Measurements from ENCODE around the gene RAB8B. TPM values are rescaled to one million over a fixed set of nuclear protein-coding genes. Genes with fewer than 3 reads are reported as not detected.

Gene RAB8B
- total RNA-seq, 1 experiment from 2014 or later: 18.2 TPM

DNA sequence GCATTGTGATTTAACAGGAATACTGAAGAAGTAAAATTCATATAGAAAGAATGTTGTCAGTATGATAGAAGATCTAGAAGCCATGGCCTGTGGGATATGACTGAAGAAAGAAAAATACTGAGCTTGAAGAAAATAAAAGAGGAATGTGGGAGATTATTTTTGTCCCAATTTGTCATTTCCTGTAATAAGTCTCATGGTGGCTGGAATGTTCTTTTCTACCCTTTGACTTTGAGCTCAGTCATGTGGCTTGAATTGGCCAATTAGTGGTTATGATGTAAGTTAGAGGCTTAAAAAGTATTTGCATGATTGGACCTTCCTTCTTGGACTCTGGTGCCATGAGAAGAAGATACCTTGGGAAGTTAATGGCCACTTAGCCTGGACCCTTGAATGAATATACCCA lies 102.1 kb downstream of the RAB8B start:
- no peak overlapping the region for H3K27ac Mint-ChIP-seq (ENCODE audit: unreplicated experiment)
- Histone ChIP-seq H3K9me3 (no peaks in the 10 kb centered on the region), H3K36me3 (ENCODE audit: control insufficient read depth, insufficient read depth, low read length) (no peaks in the 10 kb centered on the region; the same call in 1 of the 2 replicates), H3K4me1 (no peaks in the 10 kb centered on the region), H3K4me3 (ENCODE audit: low read depth, low read length) (no peak overlapping the region), H3K27me3 (replicated peaks; ENCODE audit: control insufficient read depth, insufficient read depth, low read length) (no peaks in the 10 kb centered on the region)
- no TSS peak for BruUV-seq (replicated peaks)
- DNase-seq: no peak
- TF ChIP-seq, protein P1, sequence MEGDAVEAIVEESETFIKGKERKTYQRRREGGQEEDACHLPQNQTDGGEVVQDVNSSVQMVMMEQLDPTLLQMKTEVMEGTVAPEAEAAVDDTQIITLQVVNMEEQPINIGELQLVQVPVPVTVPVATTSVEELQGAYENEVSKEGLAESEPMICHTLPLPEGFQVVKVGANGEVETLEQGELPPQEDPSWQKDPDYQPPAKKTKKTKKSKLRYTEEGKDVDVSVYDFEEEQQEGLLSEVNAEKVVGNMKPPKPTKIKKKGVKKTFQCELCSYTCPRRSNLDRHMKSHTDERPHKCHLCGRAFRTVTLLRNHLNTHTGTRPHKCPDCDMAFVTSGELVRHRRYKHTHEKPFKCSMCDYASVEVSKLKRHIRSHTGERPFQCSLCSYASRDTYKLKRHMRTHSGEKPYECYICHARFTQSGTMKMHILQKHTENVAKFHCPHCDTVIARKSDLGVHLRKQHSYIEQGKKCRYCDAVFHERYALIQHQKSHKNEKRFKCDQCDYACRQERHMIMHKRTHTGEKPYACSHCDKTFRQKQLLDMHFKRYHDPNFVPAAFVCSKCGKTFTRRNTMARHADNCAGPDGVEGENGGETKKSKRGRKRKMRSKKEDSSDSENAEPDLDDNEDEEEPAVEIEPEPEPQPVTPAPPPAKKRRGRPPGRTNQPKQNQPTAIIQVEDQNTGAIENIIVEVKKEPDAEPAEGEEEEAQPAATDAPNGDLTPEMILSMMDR (IDR thresholded peaks at IDR 0.05; ENCODE audit: insufficient read depth in 1 of 2, low read depth in 1 of 2, low read length in 1 of 2, severe bottlenecking in 1 of 2, unreplicated experiment in 1 of 2): no peak
- intact Hi-C loops (cut with micrococcal nuclease; ENCODE audit: unreplicated experiment): no loop called here
- CTCF ChIA-PET: interaction anchor here (1.4 kb wide), 1 partner anchor 111 kb away, joined by 8 read pairs; no protein-coding TSS in a partner anchor
- H3K4me3 Mint-ChIP-seq (ENCODE audit: unreplicated experiment): no peak overlapping the region
- H3K36me3 Mint-ChIP-seq (ENCODE audit: insufficient read depth, unreplicated experiment): no peaks in the 10 kb centered on the region
- POLR2A ChIA-PET: no interaction called here
- H3K9me3 Mint-ChIP-seq (ENCODE audit: unreplicated experiment): no peaks in the 10 kb centered on the region
- H3K27me3 Mint-ChIP-seq (ENCODE audit: insufficient read depth, unreplicated experiment): no peaks in the 10 kb centered on the region
- H3K4me1 Mint-ChIP-seq (ENCODE audit: low read depth, unreplicated experiment): peaks cover 6% of the 10 kb centered on the region

DNA sequence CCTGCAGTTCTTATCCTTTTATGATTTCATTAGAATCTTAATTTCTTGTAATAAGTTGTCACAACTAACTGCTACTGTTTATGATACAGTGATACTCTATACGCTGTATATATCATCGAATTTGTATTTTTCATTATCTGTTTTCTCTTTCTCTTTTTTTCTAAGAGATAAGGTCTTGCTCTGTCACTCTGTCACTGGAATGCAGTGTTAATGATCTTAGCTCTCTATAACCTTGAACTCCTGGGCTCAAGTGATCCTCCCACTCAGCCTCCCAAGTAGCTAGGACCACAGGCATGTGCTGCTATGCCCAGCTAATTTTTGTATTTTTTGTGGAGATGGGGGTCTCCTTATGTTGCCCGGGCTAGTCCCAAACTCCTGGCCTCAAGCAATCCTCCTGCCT lies 102.8 kb downstream of the RAB8B start:
- POLR2A ChIA-PET: no interaction called here
- no peak overlapping the region for H3K4me3 Mint-ChIP-seq (ENCODE audit: unreplicated experiment)
- DNase-seq: no peak
- no peak overlapping the region for H3K4me3 ChIP-seq (ENCODE audit: low read depth, low read length)
- no peaks in the 10 kb centered on the region for H3K27me3 ChIP-seq (replicated peaks; ENCODE audit: control insufficient read depth, insufficient read depth, low read length)
- no peaks in the 10 kb centered on the region for H3K9me3 Mint-ChIP-seq (ENCODE audit: unreplicated experiment)
- H3K27me3 Mint-ChIP-seq (ENCODE audit: insufficient read depth, unreplicated experiment): no peaks in the 10 kb centered on the region
- H3K4me1 Mint-ChIP-seq (ENCODE audit: low read depth, unreplicated experiment): peaks cover 1% of the 10 kb centered on the region
- no peaks in the 10 kb centered on the region for H3K36me3 Mint-ChIP-seq (ENCODE audit: insufficient read depth, unreplicated experiment)
- no peaks in the 10 kb centered on the region for H3K4me1 ChIP-seq
- CTCF ChIA-PET: no interaction called here
- no peaks in the 10 kb centered on the region for H3K9me3 ChIP-seq
- intact Hi-C loops (cut with micrococcal nuclease; ENCODE audit: unreplicated experiment): no loop called here
- H3K27ac Mint-ChIP-seq (ENCODE audit: unreplicated experiment): no peak overlapping the region
- no peaks in the 10 kb centered on the region; the same call in 1 of the 2 replicates for H3K36me3 ChIP-seq (ENCODE audit: control insufficient read depth, insufficient read depth, low read length)
- no TSS peak for BruUV-seq (replicated peaks)
- TF ChIP-seq, protein P1 (IDR thresholded peaks at IDR 0.05; ENCODE audit: insufficient read depth in 1 of 2, low read depth in 1 of 2, low read length in 1 of 2, severe bottlenecking in 1 of 2, unreplicated experiment in 1 of 2): no peak

GRCh38 chr15:63292771-63293170 lies 103.4 kb downstream of the RAB8B start:
- Mint-ChIP-seq H3K27ac (ENCODE audit: unreplicated experiment) (no peak overlapping the region), H3K4me3 (ENCODE audit: unreplicated experiment) (no peak overlapping the region), H3K36me3 (ENCODE audit: insufficient read depth, unreplicated experiment) (no peaks in the 10 kb centered on the region), H3K27me3 (ENCODE audit: insufficient read depth, unreplicated experiment) (no peaks in the 10 kb centered on the region), H3K9me3 (ENCODE audit: unreplicated experiment) (no peaks in the 10 kb centered on the region), H3K4me1 (ENCODE audit: low read depth, unreplicated experiment) (no peaks in the 10 kb centered on the region)
- TF ChIP-seq, protein P1 (IDR thresholded peaks at IDR 0.05; ENCODE audit: insufficient read depth in 1 of 2, low read depth in 1 of 2, low read length in 1 of 2, severe bottlenecking in 1 of 2, unreplicated experiment in 1 of 2): no peak
- ChIA-PET CTCF (no interaction called here), POLR2A (no interaction called here)
- BruUV-seq (replicated peaks): no TSS peak
- intact Hi-C loops (cut with micrococcal nuclease; ENCODE audit: unreplicated experiment): no loop called here
- H3K36me3 ChIP-seq (ENCODE audit: control insufficient read depth, insufficient read depth, low read length): no peaks in the 10 kb centered on the region; the same call in 1 of the 2 replicates
- no peaks in the 10 kb centered on the region for H3K9me3 ChIP-seq
- H3K4me1 ChIP-seq: no peaks in the 10 kb centered on the region
- H3K27me3 ChIP-seq (replicated peaks; ENCODE audit: control insufficient read depth, insufficient read depth, low read length): no peaks in the 10 kb centered on the region
- H3K4me3 ChIP-seq (ENCODE audit: low read depth, low read length): no peak overlapping the region
- DNase-seq: no peak
